MG63 (cell line): ENCODE measurements around the gene LY6G6F. TPM values are rescaled to one million over a fixed set of nuclear protein-coding genes. Genes with fewer than 3 reads are reported as not detected.

Experiments
- DNase-seq: peaks from one replicate; pipeline ENCODE4 v3.0.0-alpha.2; 2020
- H3K27me3 ChIP-seq: fragments of 250-450 bp; sonication (Bioruptor Pico); 2 replicates; pipeline ENCODE4 v1.5.1; 2020; ENCODE audit warnings: mild to moderate bottlenecking, moderate library complexity
- H3K36me3 ChIP-seq: fragments of 250-450 bp; sonication (Bioruptor Pico); 2 replicates; pipeline ENCODE4 v1.5.1; 2020; ENCODE audit warnings: mild to moderate bottlenecking, moderate library complexity
- H3K4me3 ChIP-seq: fragments of 250-450 bp; sonication (Bioruptor Pico); 2 replicates; pipeline ENCODE4 v1.5.1; 2020; ENCODE audit warnings: mild to moderate bottlenecking, moderate library complexity
- H3K9me3 ChIP-seq: fragments of 250-450 bp; sonication (Bioruptor Pico); 2 replicates; pipeline ENCODE4 v1.5.1; 2020; ENCODE audit warnings: mild to moderate bottlenecking, moderate library complexity
- total RNA-seq: library from RNA; depleted of rRNA; stranded (reverse); fragments of >200 nt; shearing (Covaris generic); gene quantifications from 2 replicates; pipeline ENCODE4 v1.2.3, GENCODE V29; 2014; ENCODE audit warnings: low replicate concordance

Gene LY6G6F
- total RNA-seq, 1 experiment from 2014 or later: not detected

DNA sequence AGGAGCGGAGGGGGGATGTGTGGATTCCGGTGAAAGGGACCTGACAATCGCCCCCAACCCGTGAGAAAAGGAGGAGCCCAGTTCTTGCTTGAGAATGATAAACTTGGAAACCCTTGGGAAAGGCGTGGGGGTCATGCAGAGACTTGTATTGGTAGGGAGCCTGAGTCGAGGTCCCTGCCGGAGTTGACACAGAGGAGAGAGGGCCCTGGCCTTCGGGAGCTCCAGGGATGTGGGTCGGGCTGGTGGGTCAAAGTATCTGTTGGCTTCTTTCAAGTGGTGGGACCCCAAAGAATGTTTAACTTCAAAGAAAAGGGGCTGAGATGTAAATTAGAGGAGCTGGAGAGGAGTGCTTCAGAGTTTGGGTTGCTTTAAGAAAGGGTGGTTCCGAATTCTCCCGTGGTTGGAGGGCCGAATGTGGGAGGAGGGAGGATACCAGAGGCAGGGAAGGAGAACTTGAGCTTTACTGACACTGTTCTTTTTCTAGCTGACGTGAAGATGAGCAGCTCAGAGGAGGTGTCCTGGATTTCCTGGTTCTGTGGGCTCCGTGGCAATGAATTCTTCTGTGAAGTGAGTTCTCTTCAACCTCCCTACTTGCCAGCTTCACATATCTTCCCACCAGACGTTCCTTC, 40.2 kb upstream of the LY6G6F start:
- H3K4me3 ChIP-seq: peak overlapping the region; percentile 78
- H3K9me3 ChIP-seq: no peaks in the 10 kb centered on the region
- peaks cover 47% of the 10 kb centered on the region for H3K36me3 ChIP-seq
- no peak for DNase-seq
- no peaks in the 10 kb centered on the region for H3K27me3 ChIP-seq

DNA sequence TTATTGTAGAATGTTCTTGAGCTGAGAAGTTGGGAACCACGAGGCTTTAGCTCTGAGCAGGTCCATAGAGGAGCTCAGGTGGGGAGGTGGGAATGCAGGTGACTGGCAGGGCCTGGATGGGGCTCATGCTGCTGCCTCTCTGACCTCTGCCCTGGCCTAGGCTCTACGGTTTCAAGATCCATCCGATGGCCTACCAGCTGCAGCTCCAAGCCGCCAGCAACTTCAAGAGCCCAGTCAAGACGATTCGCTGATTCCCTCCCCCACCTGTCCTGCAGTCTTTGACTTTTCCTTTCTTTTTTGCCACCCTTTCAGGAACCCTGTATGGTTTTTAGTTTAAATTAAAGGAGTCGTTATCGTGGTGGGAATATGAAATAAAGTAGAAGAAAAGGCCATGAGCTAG, 37.0 kb upstream of the LY6G6F start, which contains the start of gene LY6G5B:
Gene LY6G5B, plus strand, starts transcription at position 301 of the 400 bp plus-strand sequence. CDS start 975 bp downstream, outside the sequence.
- H3K36me3 ChIP-seq: peaks cover 39% of the 10 kb centered on the region
- no peaks in the 10 kb centered on the region for H3K9me3 ChIP-seq
- H3K27me3 ChIP-seq: no peaks in the 10 kb centered on the region
- H3K4me3 ChIP-seq: no peak within 1 kb of the TSS
- DNase-seq: no peak

DNA sequence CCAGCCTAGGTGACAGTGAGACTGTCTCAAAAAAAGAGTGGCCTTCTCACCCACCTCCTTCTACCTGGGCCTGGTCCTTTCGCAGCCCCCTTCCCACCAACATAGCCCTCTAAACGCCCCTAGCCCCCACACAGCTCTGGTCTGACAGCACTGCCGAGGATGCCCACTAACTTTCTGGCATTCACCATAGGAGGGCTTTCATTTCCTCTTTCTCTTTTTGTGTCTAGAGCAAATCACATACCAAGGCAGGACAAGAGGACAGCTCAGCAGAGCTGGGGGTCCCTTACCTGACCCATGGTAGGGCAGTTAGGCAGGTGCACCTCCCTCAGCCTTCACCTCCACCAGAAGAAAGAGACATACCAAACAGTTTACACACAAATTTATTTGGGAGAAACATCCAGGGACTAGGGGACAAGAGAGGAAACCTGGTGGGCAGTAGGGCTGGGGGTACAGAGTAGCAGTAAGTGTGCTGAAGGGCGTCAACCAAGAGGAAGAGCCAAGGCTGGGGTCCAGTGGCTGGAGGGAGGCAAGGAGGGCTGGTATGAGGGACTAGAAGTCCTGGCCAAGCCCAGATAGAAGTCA, 30.3 kb upstream of the LY6G6F start:
- Histone ChIP-seq H3K4me3 (no peak overlapping the region), H3K36me3 (peaks cover 4% of the 10 kb centered on the region), H3K27me3 (no peaks in the 10 kb centered on the region), H3K9me3 (no peaks in the 10 kb centered on the region)
- DNase-seq: no peak

DNA sequence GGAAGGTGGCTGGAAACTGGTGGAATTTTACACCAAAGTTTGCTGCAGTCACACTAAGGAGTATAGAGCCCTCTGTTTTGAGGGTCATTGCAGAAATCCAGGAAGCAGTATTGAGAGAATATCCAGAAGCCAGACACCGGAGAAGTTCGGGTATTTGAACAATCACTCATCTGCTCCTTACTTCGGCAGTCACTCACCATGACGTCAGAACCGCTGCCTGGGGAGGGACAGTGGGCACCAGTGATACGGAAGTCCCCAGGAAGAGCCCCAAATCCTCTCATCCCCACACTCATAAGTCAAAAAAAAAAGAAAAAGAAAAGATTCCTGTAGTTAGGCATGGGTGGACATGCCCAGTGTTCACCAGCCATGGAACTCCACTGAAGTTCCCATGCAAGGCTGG, 29.8 kb upstream of the LY6G6F start:
- no peak overlapping the region for H3K4me3 ChIP-seq
- no peaks in the 10 kb centered on the region for H3K9me3 ChIP-seq
- H3K36me3 ChIP-seq: peaks cover 4% of the 10 kb centered on the region
- no peaks in the 10 kb centered on the region for H3K27me3 ChIP-seq
- no peak for DNase-seq

DNA sequence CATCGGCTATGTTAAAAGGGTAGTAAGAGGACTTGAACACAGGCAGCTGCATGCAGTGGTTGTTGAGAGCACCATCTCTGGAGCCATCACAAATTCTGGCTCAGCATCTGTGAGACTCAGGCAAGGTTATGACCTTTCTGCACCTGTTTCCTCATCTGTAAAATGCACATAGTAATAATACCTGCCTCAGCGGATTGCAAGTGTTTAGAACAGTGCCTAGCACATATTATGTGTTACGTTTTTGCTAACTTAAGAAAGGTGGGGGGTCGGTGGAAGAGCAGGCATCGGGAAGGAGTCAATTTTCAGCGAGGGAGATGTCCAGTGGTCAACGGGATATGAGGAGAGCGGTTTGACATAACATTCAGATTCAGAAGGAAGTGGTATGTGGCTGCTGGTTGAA, 28.7 kb upstream of the LY6G6F start:
- no peaks in the 10 kb centered on the region for H3K9me3 ChIP-seq
- no peak overlapping the region for H3K4me3 ChIP-seq
- DNase-seq: no peak
- no peaks in the 10 kb centered on the region for H3K27me3 ChIP-seq
- H3K36me3 ChIP-seq: no peaks in the 10 kb centered on the region

DNA sequence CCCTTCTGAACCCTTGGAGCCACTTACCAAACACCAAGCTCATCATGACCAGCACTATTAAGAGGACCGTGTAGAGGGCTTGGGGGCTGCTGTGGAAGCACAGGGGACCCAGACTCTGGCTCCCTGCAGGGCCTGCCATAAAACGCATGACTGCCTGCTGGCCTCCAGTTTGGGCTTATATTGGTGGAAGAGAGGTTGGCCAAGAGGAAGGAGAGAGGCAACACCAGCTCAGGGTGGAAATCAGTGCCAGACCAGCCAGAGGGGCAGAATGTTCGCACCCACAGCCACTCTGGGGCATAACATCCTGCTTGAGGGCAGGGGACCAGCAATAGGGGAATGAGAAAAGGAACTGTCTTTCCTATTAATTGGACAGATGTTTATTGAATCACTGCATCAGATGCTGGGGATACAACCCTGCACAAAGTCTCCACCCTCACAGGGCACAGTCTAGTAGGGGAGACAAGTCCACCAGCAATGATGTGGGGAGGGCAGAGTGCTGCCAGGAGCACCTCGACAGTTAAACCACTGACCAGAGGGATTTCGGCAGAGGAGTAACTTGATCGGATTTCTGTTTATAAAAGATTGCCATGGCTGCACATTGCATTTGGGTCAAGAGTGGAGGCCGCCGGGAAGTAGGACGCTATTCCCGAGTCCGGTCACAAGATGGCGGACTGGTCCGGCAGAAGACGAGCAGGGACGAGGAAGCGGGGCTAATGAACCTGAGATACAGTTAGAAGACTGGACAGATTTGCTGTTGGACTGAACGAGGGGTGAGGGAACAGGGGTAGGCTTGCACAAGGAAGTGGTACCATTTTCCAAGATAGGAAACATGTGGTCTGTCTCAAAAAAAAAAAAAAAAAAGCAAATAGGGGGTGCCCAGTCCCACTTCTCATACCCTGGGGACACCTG, 26.2 kb upstream of the LY6G6F start, which contains the start of gene LY6G5C:
Gene LY6G5C, minus strand, starts transcription at position 842 of the 909 bp plus-strand sequence. Its CDS starts 694 bp downstream, at position 148.
- H3K27me3 ChIP-seq: no peaks in the 10 kb centered on the region
- no peaks in the 10 kb centered on the region for H3K36me3 ChIP-seq
- H3K9me3 ChIP-seq: no peaks in the 10 kb centered on the region
- peak; percentile 68 for DNase-seq
- H3K4me3 ChIP-seq: peak within 1 kb of the TSS; percentile 27

DNA sequence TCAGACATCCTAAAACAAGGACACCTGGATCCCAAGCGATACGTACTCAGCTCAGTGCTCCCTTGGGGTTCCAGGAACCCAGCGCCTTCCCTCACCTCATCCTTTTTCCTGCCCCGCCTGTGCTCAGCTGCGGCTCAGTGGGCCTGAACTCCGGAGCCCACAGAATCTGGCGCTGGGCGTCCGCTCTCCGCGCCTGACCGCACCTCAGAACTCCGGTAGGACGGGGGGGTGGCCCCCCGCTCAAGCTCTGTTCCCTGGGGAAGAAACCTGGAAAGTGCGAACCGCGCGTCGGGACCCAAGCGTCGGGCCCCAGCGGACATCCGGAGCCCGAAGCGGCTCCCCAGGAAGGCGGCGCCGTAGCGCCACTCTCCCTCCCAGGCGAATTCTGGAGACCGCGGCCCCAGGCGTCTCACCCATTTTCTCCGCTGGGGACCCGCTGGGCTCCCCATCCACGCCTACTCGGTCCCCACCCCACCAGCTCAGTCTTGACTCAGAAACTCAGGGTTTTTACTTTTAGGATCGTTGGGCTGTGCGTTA, 25.5 kb upstream of the LY6G6F start:
- DNase-seq: peak; percentile 20
- no peaks in the 10 kb centered on the region for H3K36me3 ChIP-seq

DNA sequence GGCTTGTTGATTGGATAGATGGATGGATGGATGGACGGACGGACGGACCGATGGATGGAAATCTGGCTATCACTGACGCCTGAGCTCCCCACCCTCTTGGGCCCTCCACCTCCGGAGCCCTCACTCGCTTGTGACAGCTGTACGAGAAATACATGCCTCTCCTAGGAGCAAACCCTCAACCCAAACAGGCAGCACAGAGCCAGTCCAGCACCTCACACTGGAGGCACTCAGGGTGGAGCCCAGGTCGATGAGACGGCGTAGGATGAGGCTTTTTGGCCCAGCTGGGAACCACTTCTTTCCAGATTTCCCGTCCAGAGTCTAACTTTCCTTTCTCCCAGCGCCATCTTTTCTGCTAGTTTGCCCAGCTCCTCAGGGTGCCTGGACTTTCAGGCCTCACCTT, 23.1 kb upstream of the LY6G6F start:
- Histone ChIP-seq H3K27me3 (no peaks in the 10 kb centered on the region), H3K9me3 (no peaks in the 10 kb centered on the region), H3K36me3 (no peaks in the 10 kb centered on the region), H3K4me3 (no peak overlapping the region)
- no peak for DNase-seq

More for the DNA sequence above, 25.5 kb upstream of the LY6G6F start:
- Histone ChIP-seq H3K27me3 (no peaks in the 10 kb centered on the region), H3K9me3 (no peaks in the 10 kb centered on the region), H3K4me3 (peak overlapping the region; percentile 27)

DNA sequence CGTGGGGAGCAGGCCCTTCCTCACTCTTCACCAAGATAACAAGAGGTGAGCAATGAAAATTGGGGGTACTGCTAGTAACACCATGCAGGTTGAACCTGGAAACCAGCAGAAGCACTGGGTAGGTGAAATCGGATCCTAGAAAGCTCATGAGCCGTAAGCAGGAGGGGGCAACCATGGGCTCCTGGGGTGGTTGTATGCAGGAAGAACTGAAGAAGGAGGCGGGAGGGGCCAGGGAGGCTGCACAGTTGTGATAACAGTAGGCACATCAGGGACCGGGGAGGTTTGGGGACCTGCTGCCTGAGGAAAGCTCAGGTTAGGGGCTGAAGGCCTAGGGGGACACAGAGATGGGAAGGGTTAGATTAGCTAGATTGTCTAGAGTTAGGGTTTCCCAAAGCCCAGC, 20.2 kb upstream of the LY6G6F start:
- no peaks in the 10 kb centered on the region for H3K27me3 ChIP-seq
- no peak overlapping the region for H3K4me3 ChIP-seq
- H3K36me3 ChIP-seq: no peaks in the 10 kb centered on the region
- no peaks in the 10 kb centered on the region for H3K9me3 ChIP-seq
- no peak for DNase-seq

DNA sequence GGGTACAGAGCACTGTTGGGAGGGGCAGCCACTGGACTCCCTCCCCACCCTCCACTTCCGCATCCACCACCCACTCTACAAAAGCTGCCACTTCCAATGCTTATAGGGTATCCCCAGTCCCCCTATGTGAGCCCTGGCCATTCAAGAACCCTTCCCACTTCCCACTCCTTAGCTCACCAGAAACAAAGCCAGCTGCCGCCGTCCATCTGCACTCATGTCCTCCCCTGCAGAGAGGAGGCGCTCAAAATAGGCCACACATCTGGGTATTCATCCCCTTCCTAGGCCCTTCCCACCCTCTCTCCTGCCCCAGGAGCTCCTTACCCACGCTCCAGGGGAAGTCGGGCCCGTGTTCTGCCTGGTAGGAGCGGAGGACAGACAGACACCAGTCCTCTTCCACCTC, 19.3 kb upstream of the LY6G6F start:
- no peak overlapping the region for H3K4me3 ChIP-seq
- no peaks in the 10 kb centered on the region for H3K27me3 ChIP-seq
- H3K9me3 ChIP-seq: no peaks in the 10 kb centered on the region
- no peaks in the 10 kb centered on the region for H3K36me3 ChIP-seq
- DNase-seq: no peak

DNA sequence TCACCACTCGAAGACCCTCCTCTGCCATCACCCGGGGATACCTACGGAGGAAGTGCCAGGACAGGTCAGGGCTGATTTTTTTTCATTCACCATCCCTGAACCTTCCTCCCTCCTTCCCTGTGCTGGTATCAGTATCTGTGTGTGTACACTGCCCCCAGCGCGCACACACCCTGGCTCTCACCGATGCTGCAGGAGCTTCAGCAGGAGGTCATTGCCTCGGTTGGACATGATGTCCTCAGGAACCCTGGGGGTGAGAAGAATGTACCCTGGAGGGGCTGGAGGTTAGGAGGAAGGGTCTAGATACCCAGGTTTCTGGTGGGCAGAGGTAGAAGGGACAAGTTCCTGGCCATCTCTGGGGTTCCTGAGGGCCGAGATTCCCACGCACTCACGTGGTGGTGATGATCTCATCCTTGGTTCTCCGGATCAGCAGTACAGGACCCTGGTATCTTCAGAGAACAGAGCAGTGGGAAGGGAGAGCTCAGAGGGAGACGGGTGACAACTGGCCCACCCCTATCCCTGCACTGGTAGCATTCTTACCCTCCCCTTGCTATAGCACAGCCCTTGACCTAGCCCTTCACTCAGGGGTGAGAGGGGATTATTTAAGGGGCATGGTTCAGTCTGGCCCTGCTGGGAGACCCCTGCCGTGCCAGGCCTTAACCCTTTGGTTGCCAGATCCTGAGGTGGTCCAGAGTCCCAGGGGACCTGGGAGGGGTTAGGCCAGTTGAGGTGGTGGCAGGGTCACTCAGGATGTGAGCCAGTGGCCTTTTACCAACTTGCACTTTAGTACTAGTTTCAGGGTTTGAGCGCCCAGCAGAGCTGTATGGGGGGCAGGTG, 18.6 kb upstream of the LY6G6F start:
- H3K36me3 ChIP-seq: no peaks in the 10 kb centered on the region
- H3K4me3 ChIP-seq: no peak overlapping the region
- DNase-seq: no peak
- H3K9me3 ChIP-seq: no peaks in the 10 kb centered on the region
- no peaks in the 10 kb centered on the region for H3K27me3 ChIP-seq

DNA sequence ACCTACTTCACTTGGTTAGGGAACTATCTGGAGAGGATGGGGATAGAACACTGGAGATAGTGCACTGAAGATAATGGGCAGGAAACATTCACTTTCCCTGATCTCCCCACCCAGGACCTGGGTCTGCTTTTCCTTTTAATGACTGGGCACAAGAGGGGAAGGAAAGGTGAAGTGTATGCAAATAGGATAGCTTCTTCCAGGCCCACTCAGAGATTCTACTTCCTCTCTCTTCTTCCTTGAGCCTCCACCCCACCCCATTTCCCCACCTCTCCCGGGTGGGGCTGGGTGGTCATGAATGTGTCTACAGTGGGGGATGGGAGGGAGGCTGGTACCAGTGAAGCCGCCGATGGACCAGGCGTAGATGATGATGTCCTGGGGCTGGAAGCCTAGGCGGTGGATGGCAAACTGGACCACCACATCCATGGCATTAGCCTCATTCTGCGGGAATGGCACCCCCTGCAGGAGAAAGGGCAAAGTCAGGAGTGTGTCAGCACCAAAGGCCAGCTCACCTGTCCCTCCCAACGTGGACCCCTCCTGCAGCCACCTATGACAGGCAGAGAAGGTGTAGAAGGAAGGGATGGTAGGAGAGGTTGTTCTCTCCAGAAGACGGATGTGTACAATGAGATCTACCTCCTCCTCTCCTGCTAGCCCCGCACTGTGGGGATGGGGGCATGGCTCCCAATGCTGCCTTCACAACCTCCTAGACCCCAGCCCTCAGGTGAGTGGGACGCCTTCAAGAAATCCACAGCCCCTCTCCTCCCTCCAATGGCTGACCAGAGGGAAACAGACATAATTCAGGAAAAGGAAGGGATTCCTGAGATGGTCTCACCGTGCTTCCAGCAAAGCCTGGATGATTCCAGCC, 17.2 kb upstream of the LY6G6F start:
- no peak for DNase-seq
- H3K27me3 ChIP-seq: no peaks in the 10 kb centered on the region
- no peak overlapping the region for H3K4me3 ChIP-seq
- H3K36me3 ChIP-seq: no peaks in the 10 kb centered on the region
- H3K9me3 ChIP-seq: no peaks in the 10 kb centered on the region

DNA sequence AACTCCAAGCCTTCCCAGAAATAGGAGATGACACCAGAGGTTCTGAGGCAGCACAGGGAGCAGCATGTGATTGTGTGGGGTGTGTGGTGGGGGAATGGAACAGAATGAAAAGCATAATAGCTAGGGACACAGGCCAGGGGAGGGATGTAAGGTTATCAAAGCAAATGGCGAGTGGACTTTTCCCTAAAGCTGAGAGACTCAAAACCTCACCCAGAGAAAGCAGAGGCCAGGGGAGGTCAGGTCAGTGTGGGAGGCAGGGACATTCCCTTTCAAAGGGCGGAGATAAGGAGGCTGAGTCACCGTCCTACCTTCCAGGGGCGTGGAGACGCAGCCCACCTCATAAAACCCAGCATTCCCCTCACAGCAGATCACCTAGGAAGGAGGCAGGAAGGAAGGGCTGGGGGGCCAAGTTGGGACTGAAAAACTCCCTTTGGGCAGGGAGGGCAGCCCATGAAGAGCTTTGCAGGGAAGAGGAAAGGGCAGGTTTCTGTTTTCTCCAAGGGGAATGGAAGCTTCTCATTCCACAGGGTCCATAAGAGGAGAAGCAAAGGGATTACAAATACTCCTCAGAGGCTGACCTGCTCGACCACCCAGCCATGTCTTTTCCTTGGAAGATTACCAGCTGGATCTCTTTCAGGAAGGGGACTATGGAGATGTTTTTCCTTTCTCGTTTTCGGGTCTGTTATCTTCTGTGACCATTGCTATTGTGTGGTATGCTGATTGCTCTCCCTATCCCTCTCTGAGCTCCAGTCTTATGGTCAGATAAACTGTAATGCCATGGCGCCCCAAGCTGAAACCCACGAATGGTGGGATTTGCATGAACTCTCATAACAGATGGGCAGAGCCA, 16.2 kb upstream of the LY6G6F start:
- DNase-seq: no peak
- no peak overlapping the region for H3K4me3 ChIP-seq
- H3K9me3 ChIP-seq: no peaks in the 10 kb centered on the region
- no peaks in the 10 kb centered on the region for H3K36me3 ChIP-seq
- H3K27me3 ChIP-seq: no peaks in the 10 kb centered on the region

DNA sequence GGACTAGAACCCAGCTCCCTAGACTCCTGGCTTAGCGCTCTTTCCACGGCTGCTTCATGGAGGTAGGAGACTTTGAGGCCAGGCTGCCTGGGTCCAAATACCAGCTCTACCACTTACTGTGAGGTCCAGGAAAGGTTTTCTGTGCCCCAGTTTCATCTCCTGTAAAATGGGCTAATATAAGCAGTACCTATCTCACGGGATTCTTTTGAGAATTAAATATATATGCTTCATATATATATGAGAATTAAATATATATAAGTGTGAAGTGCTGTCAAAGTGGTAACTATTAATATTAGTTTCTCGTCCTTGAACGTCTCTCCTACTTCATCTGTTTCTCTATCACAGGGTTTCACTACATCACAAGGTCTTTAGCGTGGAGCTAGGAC, 15.6 kb upstream of the LY6G6F start:
- Histone ChIP-seq H3K36me3 (no peaks in the 10 kb centered on the region), H3K27me3 (no peaks in the 10 kb centered on the region)

More for the DNA sequence above, 15.6 kb upstream of the LY6G6F start:
- DNase-seq: no peak
- no peak overlapping the region for H3K4me3 ChIP-seq
- H3K9me3 ChIP-seq: no peaks in the 10 kb centered on the region
